ENCODE measurements around the gene PARM1.

The PARM1 gene

DNA sequence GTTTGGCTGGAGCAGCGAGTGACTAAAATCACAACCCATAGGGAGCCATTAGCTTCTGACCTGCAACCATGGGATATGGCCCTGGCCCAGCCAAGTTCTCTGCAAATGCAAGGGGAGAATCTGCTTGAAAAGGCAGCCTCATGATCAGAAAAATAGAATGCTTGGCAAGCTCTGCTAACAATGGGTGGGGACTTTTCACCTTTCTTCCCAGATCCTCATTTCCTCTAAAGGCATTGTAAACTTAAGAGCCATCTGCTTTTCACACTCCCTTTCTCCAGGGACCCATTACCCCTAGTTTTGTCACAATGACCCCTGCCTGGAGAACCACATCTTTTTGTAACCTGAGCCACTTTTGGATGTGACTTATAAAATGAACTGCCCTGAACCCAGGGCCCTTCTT, 104.3 kb downstream of the PARM1 start:
- Histone ChIP-seq H3K79me2 (ENCODE audit: low read length) (no peaks in the 10 kb centered on the region), H3K36me3 (replicated peaks; ENCODE audit: insufficient read depth, low read length) (no peaks in the 10 kb centered on the region; the same call in none of the 2 replicates), H3K9ac (ENCODE audit: low read length) (no peak overlapping the region), H3K27ac (ENCODE audit: low read length) (no peak overlapping the region), H3F3A (ENCODE audit: insufficient read depth, low read length) (no peaks in the 10 kb centered on the region), H3K4me1 (ENCODE audit: low read length) (no peaks in the 10 kb centered on the region), H2AFZ (ENCODE audit: low read length) (no peak overlapping the region), H3K9me3 (replicated peaks; ENCODE audit: insufficient read depth, low read length) (no peaks in the 10 kb centered on the region), H3K9me2 (replicated peaks; ENCODE audit: insufficient read depth, low read length) (no peaks in the 10 kb centered on the region), H3K4me2 (ENCODE audit: low read depth, low read length) (no peak overlapping the region), H4K20me1 (ENCODE audit: insufficient read depth, low read length) (no peaks in the 10 kb centered on the region), H3K27me3 (replicated peaks; ENCODE audit: insufficient read depth, low read length) (no peaks in the 10 kb centered on the region), H3K4me3 (ENCODE audit: low read length) (no peak overlapping the region)
- TF ChIP-seq, protein P1, sequence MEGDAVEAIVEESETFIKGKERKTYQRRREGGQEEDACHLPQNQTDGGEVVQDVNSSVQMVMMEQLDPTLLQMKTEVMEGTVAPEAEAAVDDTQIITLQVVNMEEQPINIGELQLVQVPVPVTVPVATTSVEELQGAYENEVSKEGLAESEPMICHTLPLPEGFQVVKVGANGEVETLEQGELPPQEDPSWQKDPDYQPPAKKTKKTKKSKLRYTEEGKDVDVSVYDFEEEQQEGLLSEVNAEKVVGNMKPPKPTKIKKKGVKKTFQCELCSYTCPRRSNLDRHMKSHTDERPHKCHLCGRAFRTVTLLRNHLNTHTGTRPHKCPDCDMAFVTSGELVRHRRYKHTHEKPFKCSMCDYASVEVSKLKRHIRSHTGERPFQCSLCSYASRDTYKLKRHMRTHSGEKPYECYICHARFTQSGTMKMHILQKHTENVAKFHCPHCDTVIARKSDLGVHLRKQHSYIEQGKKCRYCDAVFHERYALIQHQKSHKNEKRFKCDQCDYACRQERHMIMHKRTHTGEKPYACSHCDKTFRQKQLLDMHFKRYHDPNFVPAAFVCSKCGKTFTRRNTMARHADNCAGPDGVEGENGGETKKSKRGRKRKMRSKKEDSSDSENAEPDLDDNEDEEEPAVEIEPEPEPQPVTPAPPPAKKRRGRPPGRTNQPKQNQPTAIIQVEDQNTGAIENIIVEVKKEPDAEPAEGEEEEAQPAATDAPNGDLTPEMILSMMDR (IDR thresholded peaks at IDR 0.05; ENCODE audit: low read length) = no peak
- TF ChIP-seq EZH2 (optimal IDR thresholded peaks at IDR 0.05; ENCODE audit: low read depth, low read length) = no peak
- no peak for TF ChIP-seq EZH2phosphoT487 (IDR thresholded peaks at IDR 0.05; ENCODE audit: low read length)
- no peak for DNase-seq

DNA sequence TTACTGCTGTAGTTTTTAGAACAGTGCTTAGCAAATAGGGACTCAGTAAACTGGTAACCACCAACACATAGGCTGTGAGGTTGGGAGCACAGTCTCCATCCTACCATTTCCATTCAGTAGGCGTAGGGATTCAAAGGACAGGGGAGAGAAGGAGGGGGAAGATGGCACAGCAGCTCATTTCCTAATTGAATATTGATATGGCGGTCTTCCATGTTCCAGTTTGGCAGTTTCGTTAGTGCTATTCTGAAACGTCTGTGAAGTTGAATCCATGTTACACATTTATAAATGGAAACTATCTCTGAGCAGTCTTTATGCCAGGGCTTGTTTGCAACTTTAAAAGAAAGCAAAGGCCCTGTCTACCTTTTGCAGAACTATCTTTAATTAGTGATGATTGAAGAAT, 105.5 kb downstream of the PARM1 start:
- H3K4me3 ChIP-seq (ENCODE audit: low read length) = no peak overlapping the region

DNA sequence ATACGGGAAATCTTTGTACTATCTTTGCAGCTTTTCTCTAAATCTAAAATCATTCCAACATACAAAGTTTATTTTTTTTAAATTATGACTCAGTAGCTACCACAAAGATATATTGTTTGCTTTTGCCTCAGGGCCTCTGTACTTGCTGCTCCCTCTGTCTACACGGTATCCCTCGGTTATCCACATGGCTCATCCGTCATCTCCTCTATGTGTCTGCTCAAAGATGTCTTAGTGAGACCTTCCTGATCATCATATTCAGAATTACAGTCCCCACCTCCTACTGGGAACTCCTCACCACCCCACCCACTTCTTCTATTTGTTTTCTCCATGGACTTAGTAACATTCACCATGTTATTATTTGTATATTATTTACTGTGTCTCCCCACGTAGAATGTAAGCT, 107.8 kb downstream of the PARM1 start:
- Histone ChIP-seq H3K27ac (ENCODE audit: low read length) (no peak overlapping the region), H4K20me1 (ENCODE audit: insufficient read depth, low read length) (no peaks in the 10 kb centered on the region), H3K9ac (ENCODE audit: low read length) (no peak overlapping the region), H3F3A (ENCODE audit: insufficient read depth, low read length) (no peaks in the 10 kb centered on the region), H3K27me3 (replicated peaks; ENCODE audit: insufficient read depth, low read length) (no peaks in the 10 kb centered on the region), H3K9me3 (replicated peaks; ENCODE audit: insufficient read depth, low read length) (no peaks in the 10 kb centered on the region), H3K9me2 (replicated peaks; ENCODE audit: insufficient read depth, low read length) (no peaks in the 10 kb centered on the region), H2AFZ (ENCODE audit: low read length) (no peak overlapping the region), H3K79me2 (ENCODE audit: low read length) (no peaks in the 10 kb centered on the region), H3K36me3 (replicated peaks; ENCODE audit: insufficient read depth, low read length) (no peaks in the 10 kb centered on the region; the same call in 1 of the 2 replicates), H3K4me2 (ENCODE audit: low read depth, low read length) (no peak overlapping the region), H3K4me3 (ENCODE audit: low read length) (no peak overlapping the region), H3K4me1 (ENCODE audit: low read length) (no peaks in the 10 kb centered on the region)
- TF ChIP-seq, protein P1 (IDR thresholded peaks at IDR 0.05; ENCODE audit: low read length) = no peak
- TF ChIP-seq EZH2 (optimal IDR thresholded peaks at IDR 0.05; ENCODE audit: low read depth, low read length) = no peak
- TF ChIP-seq EZH2phosphoT487 (IDR thresholded peaks at IDR 0.05; ENCODE audit: low read length) = no peak
- DNase-seq = no peak

More for the DNA sequence above, 105.5 kb downstream of the PARM1 start:
- Histone ChIP-seq H3K27ac (ENCODE audit: low read length) (no peak overlapping the region), H3K4me1 (ENCODE audit: low read length) (no peaks in the 10 kb centered on the region), H4K20me1 (ENCODE audit: insufficient read depth, low read length) (no peaks in the 10 kb centered on the region), H3F3A (ENCODE audit: insufficient read depth, low read length) (no peaks in the 10 kb centered on the region), H3K9me3 (replicated peaks; ENCODE audit: insufficient read depth, low read length) (no peaks in the 10 kb centered on the region), H2AFZ (ENCODE audit: low read length) (no peak overlapping the region), H3K4me2 (ENCODE audit: low read depth, low read length) (no peak overlapping the region), H3K79me2 (ENCODE audit: low read length) (no peaks in the 10 kb centered on the region), H3K9me2 (replicated peaks; ENCODE audit: insufficient read depth, low read length) (no peaks in the 10 kb centered on the region), H3K36me3 (replicated peaks; ENCODE audit: insufficient read depth, low read length) (no peaks in the 10 kb centered on the region; the same call in none of the 2 replicates), H3K27me3 (replicated peaks; ENCODE audit: insufficient read depth, low read length) (no peaks in the 10 kb centered on the region), H3K9ac (ENCODE audit: low read length) (no peak overlapping the region)
- DNase-seq = no peak
- TF ChIP-seq EZH2 (optimal IDR thresholded peaks at IDR 0.05; ENCODE audit: low read depth, low read length) = no peak
- no peak for TF ChIP-seq EZH2phosphoT487 (IDR thresholded peaks at IDR 0.05; ENCODE audit: low read length)
- TF ChIP-seq, protein P1 (IDR thresholded peaks at IDR 0.05; ENCODE audit: low read length) = no peak

All from MM.1S (cell line).